SK-N-MC (cell line): ENCODE data around the gene UNC13B.

ENCODE experiments used
- EZH2 ChIP-seq: fragments of 200-600 bp; sonication (generic); IDR thresholded peaks from one replicate; pipeline ENCODE4 v1.6.1; 2017; ENCODE audit warnings: antibody characterized with exemption
- FOXP2 ChIP-seq: optimal IDR thresholded peaks from 2 replicates; pipeline ENCODE3; 2011; ENCODE audit warnings: mild to moderate bottlenecking, moderate library complexity; ENCODE audit not compliant: insufficient read depth; ENCODE audit errors: extremely low read length, control extremely low read depth
- POLR2AphosphoS5 ChIP-seq: IDR thresholded peaks from 2 replicates; pipeline ENCODE4 v1.6.1; 2012; ENCODE audit warnings: mild to moderate bottlenecking, low read depth, low read length, borderline replicate concordance

GRCh38 chr9:35227284-35227683, 65.5 kb downstream of the UNC13B start:
- TF ChIP-seq POLR2AphosphoS5, result no peak
- TF ChIP-seq EZH2, result no peak
- no peak for TF ChIP-seq FOXP2
